ENCODE data around the gene TFRC.

Gene TFRC

DNA sequence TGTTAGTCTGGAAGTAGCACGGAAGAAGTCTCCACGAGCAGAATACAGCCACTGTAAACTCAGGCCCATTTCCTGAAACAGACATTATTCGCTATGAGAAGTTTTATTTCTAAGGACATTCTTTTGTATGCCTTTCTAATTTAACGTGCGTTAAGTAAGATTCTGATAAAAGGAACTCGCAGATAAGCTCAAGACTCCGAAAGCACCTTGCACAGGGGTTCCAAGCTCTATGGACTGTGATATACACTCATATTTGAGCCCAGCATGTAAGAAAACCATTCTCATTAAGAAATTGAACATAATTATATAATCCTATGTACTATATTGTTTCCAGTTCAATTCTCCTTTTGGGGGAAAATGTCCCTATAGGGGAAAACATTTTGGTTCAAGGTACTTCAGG is 28.4 kb downstream of the TFRC start:
- Histone ChIP-seq H3K4me3 (no peak overlapping the region), H3K27ac (no peak overlapping the region)
- no peak for TF ChIP-seq CTCF (IDR thresholded peaks at IDR 0.05)
- DNase-seq (ENCODE audit: low spot score) = no peak

DNA sequence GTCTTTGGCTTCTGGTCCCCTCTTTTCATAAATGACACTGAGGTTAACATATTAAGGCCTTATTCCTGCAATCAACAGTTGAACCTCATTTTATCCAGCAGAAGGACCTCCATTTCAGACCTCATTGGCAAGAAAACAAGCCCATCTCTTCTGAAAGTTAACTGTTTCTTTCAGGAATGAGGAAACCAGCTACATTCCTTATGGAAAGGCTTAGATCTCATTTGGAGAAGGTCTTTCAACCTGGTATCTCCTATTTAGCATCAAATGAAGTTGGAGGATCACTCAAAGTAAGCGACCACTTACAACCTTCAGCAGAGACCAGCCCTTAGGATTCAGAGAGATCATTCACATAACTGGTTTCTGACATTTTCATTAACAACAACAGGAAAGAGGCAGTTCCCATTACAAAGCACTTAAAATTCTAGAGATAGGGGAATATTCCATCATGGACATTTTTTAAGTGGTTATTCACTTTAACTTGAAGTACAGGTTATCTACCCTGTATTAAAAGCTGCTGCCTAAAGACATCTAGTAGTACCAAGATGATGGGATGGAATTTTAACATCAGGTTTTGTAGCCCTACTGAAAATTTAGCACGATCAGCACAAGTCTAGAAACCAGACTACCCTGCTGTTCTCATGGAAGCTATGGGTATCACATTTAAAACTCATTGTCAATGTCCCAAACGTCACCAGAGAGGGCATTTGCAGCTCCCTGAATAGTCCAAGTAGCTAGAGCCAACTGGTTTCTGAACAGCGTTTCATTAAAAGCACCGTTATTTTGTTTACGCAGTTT is 30.4 kb downstream of the TFRC start:
- no peak overlapping the region for H3K27ac ChIP-seq
- no peak overlapping the region for H3K4me3 ChIP-seq
- no peak for TF ChIP-seq CTCF (IDR thresholded peaks at IDR 0.05)
- no peak for DNase-seq (ENCODE audit: low spot score)

DNA sequence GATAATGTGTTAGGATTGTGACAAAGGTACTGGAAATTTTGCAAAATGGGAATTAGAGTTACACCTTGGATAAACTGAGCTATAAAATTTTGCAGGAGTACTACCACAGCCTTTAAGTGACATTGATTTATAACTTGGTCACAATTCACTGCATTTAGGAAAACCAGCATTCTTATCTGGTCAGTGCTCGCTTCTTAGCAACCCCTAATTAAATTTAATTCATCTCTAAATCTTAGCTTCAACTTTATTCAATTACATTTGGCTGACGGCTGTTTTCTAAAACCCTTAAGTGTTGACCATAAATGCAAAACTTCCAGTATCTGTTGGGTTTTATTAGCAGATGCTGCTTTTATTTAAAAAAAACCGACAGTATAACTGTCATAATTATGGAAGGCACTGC is 31.3 kb downstream of the TFRC start:
- Histone ChIP-seq H3K27ac (no peak overlapping the region), H3K4me3 (no peak overlapping the region)
- DNase-seq (ENCODE audit: low spot score) = no peak
- TF ChIP-seq CTCF (IDR thresholded peaks at IDR 0.05) = no peak

- DNase-seq (ENCODE audit: low spot score) = no peak
- Histone ChIP-seq H3K27ac (no peak overlapping the region), H3K4me3 (no peak overlapping the region)
- no peak for TF ChIP-seq CTCF (IDR thresholded peaks at IDR 0.05)
These were observed 32.2 kb downstream of the TFRC start for GRCh38 chr3:196049653-196050052.

DNA sequence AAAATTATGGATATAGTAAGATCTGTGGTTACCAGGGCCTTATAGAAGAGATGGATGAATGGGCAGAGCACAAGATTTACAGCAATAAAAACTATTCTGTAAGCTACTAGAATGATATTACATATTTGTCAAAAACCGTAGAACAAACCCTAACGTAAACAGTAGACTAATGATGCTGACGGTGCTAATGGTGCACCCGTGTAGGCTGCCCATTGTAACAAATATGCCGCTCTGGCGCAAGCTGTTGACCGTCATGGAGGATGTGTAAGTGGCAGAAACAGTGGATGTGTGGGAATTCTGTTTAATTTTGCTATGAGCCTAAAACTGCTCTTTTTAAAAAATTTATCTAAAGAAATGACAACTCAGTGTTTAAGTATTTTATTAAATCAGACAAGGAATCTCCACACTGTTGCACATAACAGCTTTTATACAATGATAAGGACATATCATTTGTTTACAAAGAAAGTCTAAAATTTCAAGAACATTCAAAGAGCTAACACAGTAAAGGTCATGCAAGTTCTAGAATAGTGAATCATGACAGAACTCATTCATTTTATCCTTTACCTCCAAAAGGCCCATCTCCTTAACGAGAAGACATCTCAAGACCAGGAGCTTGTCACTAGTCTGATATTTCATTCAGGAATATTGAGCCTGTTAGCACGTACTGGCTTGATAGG is 32.8 kb downstream of the TFRC start:
- Histone ChIP-seq H3K27ac (no peak overlapping the region), H3K4me3 (no peak overlapping the region)
- no peak for DNase-seq (ENCODE audit: low spot score)
- no peak for TF ChIP-seq CTCF (IDR thresholded peaks at IDR 0.05)

DNA sequence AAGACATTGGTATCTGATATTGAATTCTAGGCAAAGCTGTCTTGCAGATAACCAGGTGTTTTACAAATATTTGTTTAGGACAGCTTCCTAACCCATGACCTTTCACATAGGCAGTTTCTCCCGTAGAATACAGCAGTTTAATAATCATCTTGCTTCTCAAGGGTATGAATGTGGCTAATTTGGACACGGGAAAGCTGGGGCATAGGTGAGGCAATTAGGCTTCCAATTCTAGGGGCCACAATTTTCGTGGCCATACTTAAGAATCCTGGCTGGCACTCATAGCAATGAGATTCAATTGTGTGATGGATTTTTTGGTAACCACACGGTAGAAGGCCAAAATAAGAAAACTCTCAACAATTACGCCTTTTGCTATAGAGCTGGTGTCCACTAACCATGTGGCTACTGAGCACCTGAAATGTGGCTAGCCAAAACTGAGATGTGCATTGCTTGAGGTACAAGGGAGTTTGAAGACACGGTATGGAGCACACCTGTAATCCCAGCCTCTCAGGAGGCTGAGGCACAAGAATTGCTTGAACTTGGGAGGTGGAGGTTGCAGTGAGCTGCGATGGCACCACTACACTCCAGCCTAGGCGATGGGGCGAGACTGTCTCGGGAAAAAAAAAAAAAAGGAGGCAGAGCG is 34.4 kb downstream of the TFRC start:
- TF ChIP-seq CTCF (IDR thresholded peaks at IDR 0.05) = no peak
- DNase-seq (ENCODE audit: low spot score) = no peak
- Histone ChIP-seq H3K27ac (no peak overlapping the region), H3K4me3 (no peak overlapping the region)

Data from coronary artery (tissue), 2 donors.